ENCODE data around the gene ARHGEF7. TPM values are rescaled to one million over a fixed set of nuclear protein-coding genes. Genes with fewer than 3 reads are reported as not detected.
A peak's percentile ranks its signal among the peaks of the same experiment; 100 is the strongest.
"Not testable (repeated sequence)": the region's sequence is repeated elsewhere in the genome, so short reads cannot be mapped to it uniquely, and the experiment has no call there.

The ARHGEF7 gene
- total and polyA plus RNA-seq, 2 experiments from 2014 or later = 30.1 to 46.8 TPM

GRCh38 chr13:111198732-111199378 is 83.7 kb downstream of the ARHGEF7 start:
- H3K9me3 ChIP-seq (ENCODE audit: low read depth); H3K27me3 ChIP-seq; H3K36me3 ChIP-seq (replicated peaks; ENCODE audit: insufficient read depth, low read depth); H2AFZ ChIP-seq; H3K9me2 ChIP-seq (replicated peaks; ENCODE audit: insufficient read depth); H3K4me3 ChIP-seq; H3K27ac ChIP-seq; H3K4me2 ChIP-seq; DNase-seq (ENCODE audit: low spot score): not testable (repeated sequence)
- WGBS (ENCODE audit: low lambda C conversion rate, missing lambda C conversion rate) = 91% methylated on average over 6 of the region's 6 CpGs
- Histone ChIP-seq H4K20me1 (ENCODE audit: insufficient read depth, poor library complexity, severe bottlenecking) (peaks cover 26% of the 10 kb centered on the region), H3K79me2 (peaks cover 91% of the 10 kb centered on the region), H3K4me1 (ENCODE audit: insufficient read depth) (peaks cover 17% of the 10 kb centered on the region)

- 89% methylated on average over 8 of the region's 8 CpGs for WGBS (ENCODE audit: low lambda C conversion rate, missing lambda C conversion rate)
- Histone ChIP-seq H3K79me2 (peaks cover 93% of the 10 kb centered on the region), H3K36me3 (replicated peaks; ENCODE audit: insufficient read depth, low read depth) (no peaks in the 10 kb centered on the region), H3K27me3 (no peaks in the 10 kb centered on the region), H3K9me2 (replicated peaks; ENCODE audit: insufficient read depth) (no peaks in the 10 kb centered on the region), H3K9me3 (ENCODE audit: low read depth) (no peaks in the 10 kb centered on the region), H2AFZ (no peak overlapping the region), H3K27ac (peak overlapping the region; percentile 67), H3K4me3 (no peak overlapping the region), H3K4me1 (ENCODE audit: insufficient read depth) (peaks cover 26% of the 10 kb centered on the region), H3K4me2 (no peak overlapping the region), H4K20me1 (ENCODE audit: insufficient read depth, poor library complexity, severe bottlenecking) (peaks cover 35% of the 10 kb centered on the region)
- TF ChIP-seq EZH2phosphoT487 (IDR thresholded peaks at IDR 0.05; ENCODE audit: low read depth, severe bottlenecking, unreplicated experiment) (no peak), CTCF (IDR thresholded peaks at IDR 0.05; ENCODE audit: poor library complexity) (no peak), EZH2 (IDR thresholded peaks at IDR 0.05; ENCODE audit: borderline replicate concordance) (no peak)
- DNase-seq (ENCODE audit: low spot score) = no peak
Measured at GRCh38 chr13:111201304-111201940, 86.3 kb downstream of the ARHGEF7 start.

GRCh38 chr13:111202156-111202621 is 87.1 kb downstream of the ARHGEF7 start:
- no peaks in the 10 kb centered on the region for H3K9me3 ChIP-seq (ENCODE audit: low read depth)
- 92% methylated on average over 4 of the region's 4 CpGs for WGBS (ENCODE audit: low lambda C conversion rate, missing lambda C conversion rate)
- H3K27ac ChIP-seq = peak overlapping the region; percentile 67
- peaks cover 26% of the 10 kb centered on the region for H3K4me1 ChIP-seq (ENCODE audit: insufficient read depth)
- H3K79me2 ChIP-seq = peaks cover 92% of the 10 kb centered on the region
- H3K4me3 ChIP-seq = no peak overlapping the region
- H3K27me3 ChIP-seq = no peaks in the 10 kb centered on the region
- no peaks in the 10 kb centered on the region for H3K36me3 ChIP-seq (replicated peaks; ENCODE audit: insufficient read depth, low read depth)
- peak overlapping the region; percentile 33 for H3K4me2 ChIP-seq
- no peak overlapping the region for H2AFZ ChIP-seq
- no peaks in the 10 kb centered on the region for H3K9me2 ChIP-seq (replicated peaks; ENCODE audit: insufficient read depth)
- no peak for TF ChIP-seq EZH2 (IDR thresholded peaks at IDR 0.05; ENCODE audit: borderline replicate concordance)
- H4K20me1 ChIP-seq (ENCODE audit: insufficient read depth, poor library complexity, severe bottlenecking) = peaks cover 35% of the 10 kb centered on the region
- no peak for DNase-seq (ENCODE audit: low spot score)

- Histone ChIP-seq H3K4me3 (no peak overlapping the region), H4K20me1 (ENCODE audit: insufficient read depth, poor library complexity, severe bottlenecking) (peaks cover 35% of the 10 kb centered on the region), H3K27ac (peak overlapping the region; percentile 67), H3K79me2 (peaks cover 92% of the 10 kb centered on the region), H2AFZ (no peak overlapping the region), H3K4me1 (ENCODE audit: insufficient read depth) (peaks cover 26% of the 10 kb centered on the region), H3K27me3 (no peaks in the 10 kb centered on the region), H3K9me3 (ENCODE audit: low read depth) (no peaks in the 10 kb centered on the region), H3K9me2 (replicated peaks; ENCODE audit: insufficient read depth) (no peaks in the 10 kb centered on the region), H3K4me2 (peak overlapping the region; percentile 33), H3K36me3 (replicated peaks; ENCODE audit: insufficient read depth, low read depth) (no peaks in the 10 kb centered on the region)
- 63% methylated on average over 1 of the region's 1 CpG for WGBS (ENCODE audit: low lambda C conversion rate, missing lambda C conversion rate)
- TF ChIP-seq EZH2 (IDR thresholded peaks at IDR 0.05; ENCODE audit: borderline replicate concordance) = no peak
- no peak for TF ChIP-seq EZH2phosphoT487 (IDR thresholded peaks at IDR 0.05; ENCODE audit: low read depth, severe bottlenecking, unreplicated experiment)
- TF ChIP-seq CTCF (IDR thresholded peaks at IDR 0.05; ENCODE audit: poor library complexity) = no peak
- peak; percentile 55 for DNase-seq (ENCODE audit: low spot score)
Measured at GRCh38 chr13:111202745-111203144, 87.6 kb downstream of the ARHGEF7 start.
